Measurements from ENCODE around the gene FARS2. TPM values are rescaled to one million over a fixed set of nuclear protein-coding genes. Genes with fewer than 3 reads are reported as not detected.

The FARS2 gene
- total and polyA plus RNA-seq, 11 donors, result 11.4 to 24.6 (median 20.5) TPM

DNA sequence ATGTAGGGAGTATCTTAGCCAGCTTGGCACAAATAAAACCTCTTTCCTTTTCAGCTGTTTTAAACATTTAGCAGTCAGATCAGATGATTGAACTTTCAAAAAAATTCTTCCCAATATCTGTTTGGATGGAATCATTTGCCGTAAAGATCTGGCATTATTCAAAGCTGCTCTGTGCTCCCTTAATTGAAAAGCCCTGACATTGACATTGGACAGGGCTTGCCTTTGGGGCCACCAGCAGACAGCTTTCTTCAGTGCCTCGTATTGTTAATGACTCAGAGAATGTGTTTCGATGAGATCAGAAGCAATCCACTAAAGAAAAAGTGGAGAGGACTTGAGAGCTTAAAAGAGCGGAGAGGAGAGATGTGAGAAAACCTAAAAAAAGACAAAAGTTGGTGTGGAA lies 401.9 kb downstream of the FARS2 start:
- Histone ChIP-seq H3K27ac (no peak overlapping the region), H3K36me3 (no peaks in the 10 kb centered on the region), H3K9me3 (no peaks in the 10 kb centered on the region), H3K27me3 (no peaks in the 10 kb centered on the region), H3K4me3 (no peak overlapping the region), H3K4me1 (peaks cover 0 to 12% (median 0%) of the 10 kb centered on the region in 12 donors)
- DNase-seq, result no peak
- intact Hi-C loops (cut with DNase I), result loop anchor here in 2 of 10 donors (10.0 kb wide), 2 partner anchors 188 to 198 kb away; no protein-coding TSS in a partner anchor
- peak; percentile 64 to 80 (median 68) for ATAC-seq
- TF ChIP-seq POLR2A (IDR thresholded peaks at IDR 0.05), result no peak
- TF ChIP-seq CTCF (IDR thresholded peaks at IDR 0.05), result no peak
- WGBS, 4 donors, result 49 to 58% (median 51%) methylated on average over 4 of the region's 4 CpGs

GRCh38 chr6:5663739-5664138 lies 402.4 kb downstream of the FARS2 start:
- H3K9me3 ChIP-seq, result no peaks in the 10 kb centered on the region
- ATAC-seq (peak in 2 of 4 donors; percentile 27 to 31), DNase-seq (no peak)
- H3K27me3 ChIP-seq, result no peaks in the 10 kb centered on the region
- H3K4me1 ChIP-seq, result peaks cover 0 to 12% (median 0%) of the 10 kb centered on the region in 12 donors
- no peak overlapping the region for H3K4me3 ChIP-seq
- TF ChIP-seq CTCF (IDR thresholded peaks at IDR 0.05) (no peak), POLR2A (IDR thresholded peaks at IDR 0.05) (no peak)
- no peaks in the 10 kb centered on the region for H3K36me3 ChIP-seq
- 94 to 100% (median 96%) methylated on average over 2 of the region's 2 CpGs for WGBS, 4 donors
- H3K27ac ChIP-seq, result no peak overlapping the region
- intact Hi-C loops (cut with DNase I), result loop anchor here in 2 of 10 donors (10.0 kb wide), 2 partner anchors 189 to 199 kb away; no protein-coding TSS in a partner anchor

- Histone ChIP-seq H3K4me1 (peaks cover 0 to 12% (median 0%) of the 10 kb centered on the region in 12 donors), H3K27me3 (no peaks in the 10 kb centered on the region), H3K27ac (no peak overlapping the region), H3K36me3 (no peaks in the 10 kb centered on the region), H3K4me3 (no peak overlapping the region), H3K9me3 (no peaks in the 10 kb centered on the region)
- DNase-seq (no peak), ATAC-seq (no peak)
- TF ChIP-seq CTCF (IDR thresholded peaks at IDR 0.05), result no peak
- TF ChIP-seq POLR2A (IDR thresholded peaks at IDR 0.05), result no peak
- 90 to 96% (median 94%) methylated on average over 3 of the region's 3 CpGs for WGBS, 4 donors
- intact Hi-C loops (cut with DNase I), result loop anchor here in 2 of 10 donors (10.0 kb wide), 2 partner anchors 189 to 199 kb away; no protein-coding TSS in a partner anchor
Measured at GRCh38 chr6:5664149-5664548, 402.8 kb downstream of the FARS2 start.

- DNase-seq, result no peak
- H3K4me3 ChIP-seq, result no peak overlapping the region
- no peaks in the 10 kb centered on the region for H3K9me3 ChIP-seq
- ATAC-seq, result peak in 1 of 4 donors; percentile 33
- no peak for TF ChIP-seq CTCF (IDR thresholded peaks at IDR 0.05)
- no peak for TF ChIP-seq POLR2A (IDR thresholded peaks at IDR 0.05)
- WGBS, 4 donors, result 86 to 89% (median 88%) methylated on average over 7 to 8 of the region's 8 CpGs
- H3K27me3 ChIP-seq, result no peaks in the 10 kb centered on the region
- no peaks in the 10 kb centered on the region for H3K36me3 ChIP-seq
- intact Hi-C loops (cut with DNase I), result loop anchor here in 2 of 10 donors (10.0 kb wide), 2 partner anchors 190 to 200 kb away; no protein-coding TSS in a partner anchor
- no peak overlapping the region for H3K27ac ChIP-seq
- H3K4me1 ChIP-seq, result peaks cover 0 to 12% (median 0%) of the 10 kb centered on the region in 12 donors
Measured at GRCh38 chr6:5665173-5665572, 403.9 kb downstream of the FARS2 start.
